Embryonic facial prominence (tissue), 1 donor: ENCODE results near the gene FSTL4.

Experiments used
- DNase-seq: peaks from one replicate; pipeline ENCODE4 v3.0.0-alpha.2; 2016; ENCODE audit errors: extremely low spot score

FSTL4 gene

GRCh38 chr5:133245191-133246052, 366.9 kb downstream of the FSTL4 start:
- DNase-seq, result no peak

- DNase-seq, result no peak
Observed at GRCh38 chr5:133244242-133244641, 368.1 kb downstream of the FSTL4 start.

GRCh38 chr5:133243196-133243595, 369.1 kb downstream of the FSTL4 start:
- DNase-seq, result no peak

DNA sequence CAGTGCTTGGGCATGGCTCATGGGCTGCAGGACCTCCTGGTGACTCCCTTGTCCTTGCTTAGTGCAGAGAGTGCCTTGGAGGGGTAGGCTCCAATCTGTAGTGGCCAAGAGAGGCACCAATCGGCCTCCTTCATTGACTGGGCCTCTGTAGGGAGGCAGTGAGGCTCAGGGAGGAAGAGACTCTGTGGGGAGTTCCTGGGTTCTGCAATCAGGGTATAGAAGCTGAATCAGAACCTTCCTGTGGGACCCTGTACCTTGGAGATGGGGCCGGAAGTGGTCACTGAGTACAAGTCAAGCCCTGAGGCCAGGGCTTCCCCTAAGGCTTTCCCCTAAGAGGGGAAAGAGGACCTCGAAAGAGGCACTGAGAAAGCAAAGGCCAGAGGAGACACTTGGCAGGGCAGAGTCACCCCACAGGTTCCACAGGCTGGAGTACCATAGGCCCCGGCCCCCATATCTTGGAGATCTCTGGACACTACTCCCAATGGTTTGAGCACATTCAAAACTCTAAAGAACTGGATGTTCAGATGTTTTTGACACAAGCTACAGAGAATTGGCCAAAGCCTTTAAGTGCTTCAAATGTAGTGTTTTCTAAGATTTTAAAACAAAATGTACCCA, 370.0 kb downstream of the FSTL4 start:
- DNase-seq, result no peak

DNA sequence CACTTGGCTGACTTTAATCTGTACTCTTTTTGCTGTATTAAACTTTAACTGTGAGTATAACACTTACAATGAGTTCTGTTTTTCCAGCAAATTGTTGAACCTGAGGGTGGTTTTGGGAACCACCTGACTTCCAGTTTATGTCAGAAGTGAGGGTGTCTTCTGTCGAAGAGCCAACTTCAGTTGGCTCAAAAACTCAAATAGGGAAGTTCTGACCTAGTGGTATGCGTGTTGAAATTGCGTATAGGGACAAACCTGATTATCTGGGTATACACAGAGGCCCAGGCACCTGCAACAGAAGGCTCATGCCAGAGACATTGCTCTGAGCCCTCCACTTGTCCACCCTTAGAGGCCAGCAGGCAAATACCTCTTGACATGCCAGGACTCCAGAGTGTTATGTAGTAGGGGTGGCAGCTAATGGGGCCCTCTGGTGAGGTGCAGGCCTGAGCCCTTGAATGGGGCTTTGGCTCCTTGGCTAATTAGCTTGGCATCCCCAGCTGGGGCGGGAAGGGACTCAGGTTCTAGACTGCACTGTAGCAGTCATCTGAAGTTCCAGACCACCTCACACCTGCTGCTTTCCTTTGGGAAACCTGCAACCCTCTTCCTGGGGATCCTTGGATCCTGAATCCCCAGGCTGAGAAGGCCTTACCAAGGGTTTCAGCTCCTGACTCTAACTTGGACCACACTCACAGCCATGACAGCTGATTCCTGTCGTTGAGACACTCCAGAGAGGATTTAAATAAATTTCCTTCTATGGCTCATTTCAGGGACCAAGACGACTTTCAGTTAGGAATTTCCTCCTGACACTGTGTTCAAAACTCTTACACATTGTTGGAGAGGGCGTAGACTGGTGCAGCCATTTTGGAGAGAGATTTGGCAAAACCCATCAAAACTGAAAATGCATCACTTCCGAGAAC, 370.9 kb downstream of the FSTL4 start:
- no peak for DNase-seq

- DNase-seq, result no peak
Observed at GRCh38 chr5:133240425-133241091, 371.8 kb downstream of the FSTL4 start.

DNA sequence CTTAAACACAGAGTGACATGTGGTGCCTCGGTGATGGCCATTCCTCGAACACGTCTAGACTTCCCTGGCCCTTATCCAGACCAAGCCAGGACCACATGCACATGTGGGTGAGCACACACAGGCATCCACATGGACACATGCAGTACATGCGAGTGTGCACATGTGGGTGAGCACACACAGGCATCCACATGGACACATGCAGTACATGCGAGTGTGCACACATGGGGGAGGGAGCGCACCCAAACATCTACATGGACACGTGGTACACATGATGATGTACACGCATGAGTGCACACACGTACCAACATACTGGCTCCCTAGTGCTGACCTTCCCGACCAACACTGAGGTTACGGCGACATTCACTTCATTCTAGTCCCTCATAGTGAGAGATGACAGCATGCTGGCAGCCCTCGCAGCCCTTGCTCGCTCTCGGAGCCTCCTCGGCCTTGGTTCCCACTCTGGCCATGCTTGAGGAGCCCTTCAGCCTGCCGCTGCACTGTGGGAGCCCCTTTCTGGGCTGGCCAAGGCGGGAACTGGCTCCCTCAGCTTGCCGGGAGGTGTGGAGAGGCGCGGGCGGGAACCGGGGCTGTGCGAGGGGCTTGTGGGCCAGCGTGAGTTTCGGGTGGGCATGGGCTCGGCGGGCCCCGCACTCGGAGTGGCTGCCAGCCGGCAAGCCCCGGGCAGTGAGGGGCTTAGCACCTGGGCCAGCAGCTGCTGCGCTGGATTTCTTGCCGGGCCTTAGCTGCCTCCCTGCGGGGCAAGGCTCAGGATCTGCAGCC, 373.7 kb downstream of the FSTL4 start:
- DNase-seq, result no peak

- DNase-seq, result no peak
Observed at GRCh38 chr5:133236976-133237375, 375.4 kb downstream of the FSTL4 start.

DNA sequence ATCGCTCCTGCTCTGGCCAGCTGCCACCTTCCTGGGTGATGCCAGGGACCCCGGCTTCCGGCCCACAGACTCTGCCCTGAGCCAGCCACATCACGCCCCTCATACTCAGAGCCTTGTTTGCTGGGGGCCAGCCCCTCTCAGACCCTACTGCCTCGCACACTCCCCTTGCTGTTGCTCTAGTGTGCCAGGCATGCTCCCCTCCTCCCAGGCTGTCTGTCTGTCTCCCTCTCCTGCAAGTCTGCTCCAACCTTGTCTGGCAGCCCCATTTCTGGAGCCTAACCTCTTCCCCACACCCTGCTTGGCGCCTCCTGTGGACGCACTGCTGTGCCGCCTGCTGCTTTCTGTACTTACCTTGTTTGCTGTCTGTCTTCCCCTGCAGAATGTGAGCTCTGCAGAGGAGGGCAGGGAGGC, 375.8 kb downstream of the FSTL4 start:
- no peak for DNase-seq

DNA sequence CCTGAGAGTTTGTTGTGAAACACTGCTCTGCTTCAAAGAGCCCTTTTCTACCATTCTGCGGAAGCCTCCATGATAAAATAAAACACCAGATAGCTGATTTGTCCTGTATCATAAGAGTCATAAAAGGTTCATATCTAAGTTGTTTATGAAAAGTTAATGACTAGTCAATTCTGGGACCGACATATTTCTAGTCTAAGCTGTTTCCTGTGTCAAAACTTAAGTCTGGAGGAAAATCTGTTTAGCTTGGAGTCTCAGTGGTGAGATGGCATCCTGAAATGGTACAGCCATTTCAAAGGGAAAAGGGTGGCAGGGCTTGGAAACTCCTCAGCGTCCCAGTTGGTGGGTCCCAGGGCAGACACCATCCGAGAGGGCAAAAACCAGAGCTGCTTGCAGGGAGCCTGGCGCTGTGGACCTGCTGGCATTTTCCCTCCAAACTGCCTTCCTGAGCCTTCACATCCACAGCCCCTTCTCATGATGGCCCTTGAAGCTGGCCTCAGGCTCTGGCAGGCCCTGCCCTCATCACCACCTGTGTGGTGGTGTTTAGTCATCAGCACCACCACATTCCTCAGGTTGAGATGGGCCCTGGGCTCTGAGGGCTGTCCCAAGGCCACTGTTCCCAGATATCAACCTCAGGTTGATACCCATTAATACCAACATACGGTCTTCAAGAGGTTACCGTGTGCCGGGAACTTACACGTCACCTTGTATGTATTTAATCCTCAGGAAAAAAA, 376.5 kb downstream of the FSTL4 start:
- DNase-seq, result no peak

- no peak for DNase-seq
Observed at GRCh38 chr5:133234911-133235310, 377.4 kb downstream of the FSTL4 start.

GRCh38 chr5:133234273-133234672, 378.1 kb downstream of the FSTL4 start:
- DNase-seq, result no peak

DNA sequence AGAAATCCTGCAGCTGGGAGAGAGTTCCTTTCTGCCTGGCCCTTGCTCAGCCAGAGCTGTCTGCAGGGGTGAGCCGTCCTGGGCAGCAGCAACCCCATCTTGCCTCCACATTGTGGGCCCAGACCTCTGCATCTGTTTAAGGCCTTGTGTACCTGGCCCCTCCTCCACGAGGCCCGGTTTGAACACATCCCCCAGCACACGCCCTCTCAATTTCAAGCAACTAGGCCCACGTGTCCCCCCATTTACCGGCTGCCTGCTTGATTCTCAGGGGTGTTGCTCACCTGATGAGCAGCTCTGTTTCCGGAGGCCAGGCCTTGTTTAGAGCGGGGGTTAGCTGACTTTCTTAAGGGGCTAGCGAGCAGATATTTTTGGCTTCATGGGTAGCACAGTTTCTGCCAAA, 378.7 kb downstream of the FSTL4 start:
- DNase-seq, result no peak

- DNase-seq, result no peak
Observed at GRCh38 chr5:133232911-133233310, 379.4 kb downstream of the FSTL4 start.

- no peak for DNase-seq
Observed at GRCh38 chr5:133232435-133232834, 379.9 kb downstream of the FSTL4 start.

GRCh38 chr5:133232011-133232410, 380.3 kb downstream of the FSTL4 start:
- DNase-seq, result no peak

GRCh38 chr5:133230823-133231578, 381.3 kb downstream of the FSTL4 start:
- DNase-seq, result no peak

GRCh38 chr5:133229931-133230664, 382.2 kb downstream of the FSTL4 start:
- no peak for DNase-seq

- DNase-seq, result no peak
Observed at GRCh38 chr5:133228316-133228715, 384.0 kb downstream of the FSTL4 start.
